BJ (cell line): ENCODE measurements around the gene BANP. TPM values are rescaled to one million over a fixed set of nuclear protein-coding genes. Genes with fewer than 3 reads are reported as not detected.

Experiments used
- CTCF ChIA-PET: fragments of 350-600 bp; formaldehyde crosslinking; extraction: SDS; loops from one replicate; lab custom pipeline; 2021; ENCODE audit warnings: antibody characterized with exemption, inconsistent platforms; lab: Yijun Ruan, JAX
- POLR2A ChIA-PET: fragments of 300-600 bp; sonication (Branson Sonifier 250); formaldehyde crosslinking; extraction: SDS; loops from one replicate; lab custom pipeline; 2021; ENCODE audit warnings: antibody characterized with exemption; lab: Charles Lee
- DNase-seq: peaks from one replicate; pipeline ENCODE4 v3.0.0-alpha.2; 2011; ENCODE audit warnings: low read depth
- H3K27me3 ChIP-seq: 2 replicates; pipeline ENCODE4 v1.6.0; 2011; ENCODE audit warnings: low read length; ENCODE audit not compliant: control insufficient read depth, insufficient read depth
- H3K36me3 ChIP-seq: 2 replicates; pipeline ENCODE4 v1.5.1; 2011; ENCODE audit warnings: low read length; ENCODE audit not compliant: control insufficient read depth, insufficient read depth
- H3K4me3 ChIP-seq: 2 replicates; pipeline ENCODE4 v1.5.1; 2011; ENCODE audit warnings: low read depth, mild to moderate bottlenecking, control low read depth, low read length
- polyA plus RNA-seq: library from polyadenylated mRNA; depleted of rRNA; stranded (reverse); fragments of >200 nt; gene quantifications from 2 replicates; pipeline ENCODE4 v1.2.3, GENCODE V29; 2011
- TF ChIP-seq, protein P1 (sequence below): IDR thresholded peaks from 2 replicates; pipeline ENCODE4 v1.5.1; 2011; ENCODE audit warnings: low read depth, mild to moderate bottlenecking, control low read depth, inconsistent platforms, low read length, moderate library complexity; ENCODE audit not compliant: insufficient read depth

The BANP gene
- polyA plus RNA-seq, 1 experiment = 16.5 TPM

DNA sequence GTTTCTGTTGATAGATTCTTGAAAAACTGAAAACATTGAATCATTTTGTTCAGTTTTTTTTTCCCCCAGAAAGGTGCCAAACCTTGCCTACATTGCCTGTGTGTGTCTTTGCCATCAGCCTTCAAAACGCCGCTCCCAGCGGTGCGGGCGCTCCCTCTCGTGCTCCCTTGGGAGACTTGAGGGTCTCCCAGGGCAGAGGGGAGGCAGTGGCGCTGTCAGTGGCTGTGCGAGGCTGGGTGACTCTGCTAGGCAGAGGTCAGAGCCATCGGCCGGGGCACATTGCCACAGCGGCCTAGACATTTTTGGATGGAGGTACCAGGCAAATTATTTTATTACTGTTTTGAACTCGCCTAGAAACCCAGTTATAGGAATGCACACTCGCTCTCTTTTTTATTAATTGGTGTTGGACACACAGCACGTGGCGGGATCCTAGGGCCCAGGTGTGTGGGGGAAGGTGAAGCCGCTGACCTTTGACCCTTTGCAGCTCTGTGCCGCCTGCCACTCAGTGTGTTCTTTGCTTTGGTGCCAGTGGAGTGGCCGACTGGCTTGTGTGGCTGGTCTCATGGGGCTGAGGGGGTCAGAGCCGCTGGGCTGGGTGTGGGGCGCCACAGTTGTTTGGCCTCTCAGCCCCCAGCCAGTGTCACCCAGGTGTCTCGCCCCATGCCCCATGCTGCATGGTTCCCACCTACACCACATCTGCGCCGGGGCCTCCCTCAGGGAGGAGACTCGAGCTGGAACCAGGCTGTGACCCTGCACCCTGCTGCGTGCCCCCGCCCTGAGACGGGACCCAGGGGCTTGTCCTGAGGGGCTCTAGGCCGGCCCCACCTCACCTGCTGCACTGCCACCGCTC lies 115.7 kb downstream of the BANP start:
- TF ChIP-seq, protein P1, sequence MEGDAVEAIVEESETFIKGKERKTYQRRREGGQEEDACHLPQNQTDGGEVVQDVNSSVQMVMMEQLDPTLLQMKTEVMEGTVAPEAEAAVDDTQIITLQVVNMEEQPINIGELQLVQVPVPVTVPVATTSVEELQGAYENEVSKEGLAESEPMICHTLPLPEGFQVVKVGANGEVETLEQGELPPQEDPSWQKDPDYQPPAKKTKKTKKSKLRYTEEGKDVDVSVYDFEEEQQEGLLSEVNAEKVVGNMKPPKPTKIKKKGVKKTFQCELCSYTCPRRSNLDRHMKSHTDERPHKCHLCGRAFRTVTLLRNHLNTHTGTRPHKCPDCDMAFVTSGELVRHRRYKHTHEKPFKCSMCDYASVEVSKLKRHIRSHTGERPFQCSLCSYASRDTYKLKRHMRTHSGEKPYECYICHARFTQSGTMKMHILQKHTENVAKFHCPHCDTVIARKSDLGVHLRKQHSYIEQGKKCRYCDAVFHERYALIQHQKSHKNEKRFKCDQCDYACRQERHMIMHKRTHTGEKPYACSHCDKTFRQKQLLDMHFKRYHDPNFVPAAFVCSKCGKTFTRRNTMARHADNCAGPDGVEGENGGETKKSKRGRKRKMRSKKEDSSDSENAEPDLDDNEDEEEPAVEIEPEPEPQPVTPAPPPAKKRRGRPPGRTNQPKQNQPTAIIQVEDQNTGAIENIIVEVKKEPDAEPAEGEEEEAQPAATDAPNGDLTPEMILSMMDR = no peak
- Histone ChIP-seq H3K36me3 (peaks cover 7% of the 10 kb centered on the region), H3K27me3 (no peaks in the 10 kb centered on the region), H3K4me3 (no peak overlapping the region)
- no peak for DNase-seq
- ChIA-PET POLR2A (no interaction called here), CTCF (no interaction called here)

- ChIA-PET POLR2A (no interaction called here), CTCF (no interaction called here)
- Histone ChIP-seq H3K4me3 (no peak overlapping the region), H3K27me3 (no peaks in the 10 kb centered on the region), H3K36me3 (peaks cover 11% of the 10 kb centered on the region)
- TF ChIP-seq, protein P1 = no peak
- no peak for DNase-seq
These were observed 116.5 kb downstream of the BANP start for GRCh38 chr16:88067530-88068411.

DNA sequence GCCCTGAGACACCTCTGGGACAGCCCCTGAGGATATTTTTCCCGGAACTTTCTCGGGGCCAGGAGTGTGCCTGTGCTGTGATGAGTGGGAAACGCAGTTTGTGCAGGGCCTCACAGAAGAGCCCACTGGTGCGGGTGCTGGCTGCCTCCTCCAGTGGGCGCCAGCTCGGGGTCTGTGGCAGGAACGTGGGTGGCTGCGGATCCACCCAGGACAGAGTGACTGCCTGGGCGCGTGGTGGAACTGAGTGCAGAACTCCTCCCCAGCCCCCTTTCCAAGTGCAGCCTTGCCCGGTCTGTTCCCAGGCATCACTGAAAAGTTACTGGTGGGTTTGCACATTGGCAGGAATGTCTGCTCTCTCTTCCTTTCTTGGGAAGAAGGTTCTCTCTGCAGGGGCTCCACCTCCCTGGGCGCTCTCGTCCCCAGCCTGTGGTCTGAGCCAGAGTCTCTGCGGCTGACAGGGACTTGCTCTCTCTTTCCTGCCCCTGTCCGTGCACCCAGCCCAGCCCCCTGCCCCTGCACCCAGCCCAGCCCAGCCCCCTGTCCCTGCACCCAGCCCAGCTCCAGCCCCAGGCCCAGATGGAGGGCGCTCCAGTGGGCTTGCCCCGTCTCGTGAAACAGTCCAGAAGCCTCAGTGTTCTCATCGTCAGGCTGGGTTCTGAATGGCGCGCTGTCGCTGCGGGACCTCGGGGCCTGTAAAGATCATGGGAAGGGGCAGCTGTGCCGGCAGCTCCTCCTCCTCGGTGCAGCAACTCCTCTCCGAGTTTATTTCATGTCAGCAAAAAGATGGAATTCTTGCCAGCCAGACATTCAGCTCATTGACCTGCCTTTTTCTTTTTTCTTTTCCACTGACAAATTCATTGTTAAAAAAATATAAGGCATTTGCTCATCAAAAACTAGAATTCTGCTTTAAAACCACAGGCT lies 117.5 kb downstream of the BANP start:
- no peaks in the 10 kb centered on the region for H3K27me3 ChIP-seq
- ChIA-PET POLR2A (no interaction called here), CTCF (no interaction called here)
- H3K36me3 ChIP-seq = peaks cover 11% of the 10 kb centered on the region
- no peak for DNase-seq
- no peak overlapping the region for H3K4me3 ChIP-seq
- TF ChIP-seq, protein P1 = no peak

- no peaks in the 10 kb centered on the region for H3K27me3 ChIP-seq
- POLR2A ChIA-PET = no interaction called here
- CTCF ChIA-PET = no interaction called here
- H3K4me3 ChIP-seq = no peak overlapping the region
- TF ChIP-seq, protein P1 = no peak
- peaks cover 14% of the 10 kb centered on the region for H3K36me3 ChIP-seq
- no peak for DNase-seq
These were observed 118.3 kb downstream of the BANP start for GRCh38 chr16:88069397-88070168.
